IPS-18c (cell line): Measurements from ENCODE around the gene AFM.

Experiments used
- H3K4me3 ChIP-seq: 2 replicates; pipeline ENCODE4 v1.7.0; 2013; ENCODE audit warnings: low read depth, mild to moderate bottlenecking, low read length, moderate library complexity; ENCODE audit not compliant: insufficient read depth
- H3K9me3 ChIP-seq: one replicate; pipeline ENCODE4 v1.6.1; 2013; ENCODE audit warnings: mild to moderate bottlenecking, low read length, moderate library complexity; ENCODE audit not compliant: control insufficient read depth, insufficient read depth

AFM gene

DNA sequence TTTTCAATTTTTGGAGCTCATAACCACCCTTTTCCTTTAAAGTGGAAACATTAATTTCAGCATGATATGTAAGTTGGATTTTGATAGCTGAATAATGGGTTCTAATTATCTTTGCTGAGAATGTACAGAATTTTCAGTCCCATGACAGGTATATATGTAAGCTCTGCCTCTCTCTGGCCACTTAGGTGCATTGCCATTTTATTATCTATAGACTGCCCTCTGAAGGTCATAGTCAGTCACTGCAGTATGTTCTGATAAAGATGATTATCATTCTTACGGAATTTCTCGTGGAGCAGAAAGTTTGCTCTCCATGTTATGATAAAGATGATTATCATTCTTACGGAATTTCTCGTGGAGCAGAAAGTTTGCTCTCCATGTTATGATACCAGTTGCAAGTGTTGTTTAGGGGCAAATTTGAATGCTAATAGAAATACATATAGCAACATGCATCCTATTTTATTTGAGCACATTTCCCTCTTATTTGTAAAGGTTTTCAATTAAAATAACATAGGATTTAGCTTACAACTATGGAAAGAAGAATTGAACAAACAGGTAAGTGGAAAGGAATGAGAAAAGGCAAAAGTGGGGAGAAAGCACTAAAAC, 35.1 kb upstream of the AFM start:
- Histone ChIP-seq H3K4me3 (no peak overlapping the region), H3K9me3 (no peaks in the 10 kb centered on the region)

DNA sequence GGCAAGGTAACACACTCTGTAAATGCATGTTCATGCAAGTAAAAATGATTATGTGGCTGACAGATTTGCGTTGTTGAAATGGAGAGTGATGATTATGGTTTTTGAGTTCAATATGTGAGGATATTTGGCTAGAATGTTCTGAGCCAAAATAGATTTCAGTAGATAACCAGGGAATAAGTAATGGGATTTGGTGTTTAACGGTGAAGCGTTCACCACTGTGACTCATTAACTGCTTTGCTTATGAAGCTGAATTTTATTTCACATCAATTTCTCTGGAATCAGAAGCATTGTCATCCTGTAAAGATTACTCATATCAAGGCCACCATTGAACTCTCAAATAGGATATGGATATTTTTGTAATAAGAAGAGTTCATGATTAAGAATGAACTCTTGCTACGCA, 33.9 kb upstream of the AFM start:
- Histone ChIP-seq H3K9me3 (no peaks in the 10 kb centered on the region), H3K4me3 (no peak overlapping the region)

- Histone ChIP-seq H3K9me3 (no peaks in the 10 kb centered on the region), H3K4me3 (no peak overlapping the region)
Measured at GRCh38 chr4:73448448-73449203, 32.9 kb upstream of the AFM start.

GRCh38 chr4:73450398-73451004, 31.0 kb upstream of the AFM start:
- H3K4me3 ChIP-seq, result no peak overlapping the region

DNA sequence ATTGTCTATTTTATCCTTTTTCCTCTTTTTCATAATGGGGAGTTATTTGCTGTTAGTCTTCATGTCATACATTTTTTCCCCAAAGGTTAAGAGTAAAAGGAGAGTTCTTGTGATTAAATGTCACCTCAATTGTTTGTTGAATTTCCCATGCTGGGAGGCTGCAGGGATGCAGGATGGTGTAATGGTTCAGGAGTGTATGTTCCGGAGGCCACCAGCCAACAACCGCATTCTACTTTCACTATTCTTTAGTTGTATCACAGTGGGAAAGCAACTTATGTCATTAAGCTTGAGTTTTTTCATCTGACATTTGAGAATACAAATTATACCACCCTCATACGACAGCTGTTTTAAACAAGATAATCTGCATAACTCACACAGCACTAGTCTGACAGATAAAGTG, 30.1 kb upstream of the AFM start:
- no peaks in the 10 kb centered on the region for H3K9me3 ChIP-seq
- H3K4me3 ChIP-seq, result no peak overlapping the region

More at GRCh38 chr4:73450398-73451004, 31.0 kb upstream of the AFM start:
- H3K9me3 ChIP-seq, result no peaks in the 10 kb centered on the region

- Histone ChIP-seq H3K4me3 (no peak overlapping the region), H3K9me3 (no peaks in the 10 kb centered on the region)
Measured at GRCh38 chr4:73451981-73452747, 29.4 kb upstream of the AFM start.

DNA sequence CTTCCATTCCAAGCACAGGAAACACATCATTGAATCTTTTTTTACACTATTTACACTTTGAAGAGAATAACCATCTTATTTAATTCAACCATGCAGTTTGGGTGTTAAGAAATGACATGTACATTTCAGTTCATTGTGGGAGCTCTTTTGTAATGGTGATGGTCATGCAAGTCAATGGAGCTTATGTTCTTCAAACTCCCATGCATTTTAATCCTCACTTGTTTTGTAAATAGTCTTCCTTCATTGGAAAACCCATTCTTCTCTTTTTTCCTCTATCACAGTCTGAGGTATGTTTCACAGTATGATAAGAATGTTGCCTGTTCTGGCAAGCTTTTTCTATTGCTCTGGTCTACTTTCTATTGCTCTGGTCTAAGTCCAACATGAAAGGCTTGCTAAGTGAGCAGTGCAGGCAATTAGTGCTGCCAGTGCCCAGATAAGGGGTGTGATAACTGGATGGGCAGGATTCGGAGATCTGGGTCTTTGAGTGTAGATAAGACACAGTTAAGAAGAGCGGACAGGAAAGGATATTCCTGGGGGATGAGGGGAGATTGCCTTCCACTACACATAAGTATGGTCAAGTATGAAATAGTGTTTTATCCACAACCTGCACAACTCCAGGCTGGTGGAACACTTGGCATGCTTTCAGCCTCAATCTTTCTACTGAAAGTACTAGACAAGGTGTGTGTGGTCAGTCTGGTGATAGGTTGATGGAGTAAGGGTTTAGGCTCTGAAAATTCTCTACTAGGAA, 28.4 kb upstream of the AFM start:
- no peak overlapping the region for H3K4me3 ChIP-seq
- H3K9me3 ChIP-seq, result no peaks in the 10 kb centered on the region

DNA sequence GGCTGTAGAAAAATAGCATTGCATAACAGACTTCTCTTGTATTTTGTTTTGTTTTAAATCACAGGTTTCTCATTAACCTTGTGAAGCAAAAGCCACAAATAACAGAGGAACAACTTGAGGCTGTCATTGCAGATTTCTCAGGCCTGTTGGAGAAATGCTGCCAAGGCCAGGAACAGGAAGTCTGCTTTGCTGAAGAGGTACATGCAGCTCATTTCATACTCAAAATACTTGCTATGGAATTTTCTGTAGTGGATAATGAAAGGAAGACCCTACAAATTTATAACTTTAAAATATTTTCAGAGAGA, 27.9 kb upstream of the AFM start:
- H3K9me3 ChIP-seq, result no peaks in the 10 kb centered on the region
- no peak overlapping the region for H3K4me3 ChIP-seq

GRCh38 chr4:73454920-73455319, 26.6 kb upstream of the AFM start:
- H3K4me3 ChIP-seq, result no peak overlapping the region
- no peaks in the 10 kb centered on the region for H3K9me3 ChIP-seq

DNA sequence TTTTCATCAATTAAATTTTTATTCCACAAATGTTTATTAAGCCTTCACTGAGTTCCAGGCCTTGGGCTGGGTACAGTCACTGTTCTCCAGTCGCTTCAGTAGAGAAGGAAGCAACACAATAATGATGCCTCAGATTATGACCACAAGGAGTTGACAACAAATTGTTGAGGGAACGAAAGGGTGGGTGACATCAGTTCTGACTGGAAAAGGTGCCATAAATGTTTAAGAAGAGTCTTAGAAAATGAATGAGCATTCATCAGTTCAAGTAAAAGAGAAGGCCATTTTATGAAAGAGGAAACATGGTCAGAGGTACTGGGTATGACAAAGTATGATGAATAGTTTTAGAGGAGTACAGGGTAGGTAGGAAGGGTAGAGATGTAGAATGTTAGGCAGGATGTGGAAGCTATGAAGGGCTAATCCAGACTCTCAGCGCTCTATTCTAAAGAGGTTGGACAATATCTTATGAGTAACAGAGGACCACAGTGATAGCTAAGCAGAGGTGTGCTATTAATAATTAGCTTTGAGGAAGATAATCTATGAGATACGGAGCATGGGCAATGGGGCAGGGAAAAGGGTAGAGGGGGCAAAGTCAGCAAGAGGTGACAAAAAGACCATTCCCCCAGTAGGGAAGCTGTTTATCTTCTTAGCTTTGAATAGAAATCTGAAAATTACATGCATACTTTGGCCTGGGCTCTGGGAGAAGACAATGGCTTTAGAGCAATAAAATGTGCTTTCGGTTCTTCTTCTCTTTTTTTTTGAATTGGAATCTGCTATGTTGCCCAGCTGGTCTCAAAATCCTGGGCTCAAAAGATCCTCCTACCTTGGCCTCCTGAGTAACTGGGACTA, 25.1 kb upstream of the AFM start:
- no peak overlapping the region for H3K4me3 ChIP-seq
- H3K9me3 ChIP-seq, result no peaks in the 10 kb centered on the region

- H3K4me3 ChIP-seq, result no peak overlapping the region
- no peaks in the 10 kb centered on the region for H3K9me3 ChIP-seq
Measured at GRCh38 chr4:73458184-73459047, 23.1 kb upstream of the AFM start.

DNA sequence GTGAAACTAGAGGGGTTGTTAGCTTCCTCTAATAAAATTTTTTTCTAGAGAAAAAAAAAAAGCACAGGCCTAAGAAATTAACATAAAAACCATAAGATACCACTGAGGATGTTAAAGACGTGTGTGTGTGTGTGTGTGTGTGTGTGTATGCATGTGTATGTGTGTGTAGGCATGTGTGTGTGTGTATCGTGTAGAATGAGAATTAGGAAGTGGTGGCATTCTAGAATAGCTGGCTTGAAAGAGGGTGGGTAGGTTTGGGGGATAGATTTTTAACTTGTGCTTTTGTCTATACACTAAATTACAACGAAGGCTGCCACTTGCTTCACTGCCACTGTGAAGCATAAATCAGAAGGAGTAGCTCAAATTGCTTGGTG, 22.5 kb upstream of the AFM start:
- no peak overlapping the region for H3K4me3 ChIP-seq

DNA sequence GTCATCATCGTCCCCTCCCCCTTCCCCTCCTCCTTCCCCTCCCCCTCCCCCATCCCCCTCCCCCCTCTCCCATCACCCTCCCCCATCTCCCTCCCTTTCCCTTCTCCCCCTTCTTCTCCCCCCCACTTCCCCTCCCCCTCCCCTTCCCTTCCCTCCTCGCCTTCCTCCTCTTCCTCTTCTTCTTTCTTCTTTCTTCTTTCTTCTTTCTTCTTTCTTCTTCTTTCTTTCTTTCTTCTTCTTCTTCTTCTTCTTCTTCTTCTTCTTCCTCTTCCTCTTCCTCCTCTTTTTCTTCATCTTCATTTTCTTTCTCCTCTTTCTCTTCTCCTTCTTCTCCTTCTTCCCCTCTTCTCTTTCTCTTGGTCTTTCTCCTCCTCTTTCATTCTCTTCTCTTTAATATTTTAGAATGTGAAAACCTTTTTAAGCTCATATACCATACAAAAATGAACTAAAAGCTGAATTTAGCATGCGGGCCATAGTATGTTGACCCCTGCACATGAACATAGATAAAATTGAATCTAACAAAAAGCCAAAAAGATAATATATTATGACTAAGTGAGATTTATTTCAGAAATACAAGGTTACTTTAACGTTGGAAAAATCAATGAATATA, 20.5 kb upstream of the AFM start:
- Histone ChIP-seq H3K9me3 (no peaks in the 10 kb centered on the region), H3K4me3 (no peak overlapping the region)

More for the DNA sequence above, 22.5 kb upstream of the AFM start:
- no peaks in the 10 kb centered on the region for H3K9me3 ChIP-seq

GRCh38 chr4:73468170-73468569, 13.4 kb upstream of the AFM start:
- no peaks in the 10 kb centered on the region for H3K9me3 ChIP-seq
- no peak overlapping the region for H3K4me3 ChIP-seq

- Histone ChIP-seq H3K4me3 (no peak overlapping the region), H3K9me3 (peaks cover 13% of the 10 kb centered on the region)
Measured at GRCh38 chr4:73470728-73471127, 10.8 kb upstream of the AFM start.
